Upper lobe of left lung (tissue), 4 donors: ENCODE data around the gene VSTM4.

Source experiments
- POLR2A ChIP-seq, 4 donors: fragments of 450-650 bp; IDR thresholded peaks; one replicate each; pipeline ENCODE4 v1.5.1; 2016 to 2017; ENCODE audit warnings: antibody characterized with exemption in 4 of 4, mild to moderate bottlenecking in 2 of 4
- TF ChIP-seq, protein P1 (sequence below), 6 experiments: fragments of 450-650 bp in 4 of 6; fragments of 200-600 bp in 2 of 6; sonication (generic) in 2 of 6; IDR thresholded peaks; one replicate each; pipeline ENCODE4 v1.5.1; 2016 to 2019; ENCODE audit warnings: antibody characterized with exemption in 6 of 6

DNA sequence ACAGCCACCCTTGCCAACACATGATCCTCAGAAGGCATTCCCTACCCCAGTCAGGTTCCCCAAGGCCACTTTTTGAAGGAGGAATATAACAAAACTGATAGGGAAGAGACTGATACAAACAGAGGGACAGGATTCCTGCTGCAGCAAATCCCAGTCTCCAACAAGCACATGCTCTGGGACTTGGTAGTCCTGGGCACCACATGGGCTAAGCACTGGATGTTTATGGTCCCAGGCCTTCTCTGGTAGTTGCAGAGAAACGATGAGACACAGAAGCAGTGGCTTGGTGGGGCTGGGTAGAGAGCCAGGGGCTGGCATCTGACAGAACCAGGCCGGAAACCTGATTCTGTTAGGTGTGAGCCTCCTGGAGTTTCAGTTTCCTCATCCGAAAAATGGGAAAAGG lies 3.2 kb downstream of the VSTM4 start:
- TF ChIP-seq, protein P1, sequence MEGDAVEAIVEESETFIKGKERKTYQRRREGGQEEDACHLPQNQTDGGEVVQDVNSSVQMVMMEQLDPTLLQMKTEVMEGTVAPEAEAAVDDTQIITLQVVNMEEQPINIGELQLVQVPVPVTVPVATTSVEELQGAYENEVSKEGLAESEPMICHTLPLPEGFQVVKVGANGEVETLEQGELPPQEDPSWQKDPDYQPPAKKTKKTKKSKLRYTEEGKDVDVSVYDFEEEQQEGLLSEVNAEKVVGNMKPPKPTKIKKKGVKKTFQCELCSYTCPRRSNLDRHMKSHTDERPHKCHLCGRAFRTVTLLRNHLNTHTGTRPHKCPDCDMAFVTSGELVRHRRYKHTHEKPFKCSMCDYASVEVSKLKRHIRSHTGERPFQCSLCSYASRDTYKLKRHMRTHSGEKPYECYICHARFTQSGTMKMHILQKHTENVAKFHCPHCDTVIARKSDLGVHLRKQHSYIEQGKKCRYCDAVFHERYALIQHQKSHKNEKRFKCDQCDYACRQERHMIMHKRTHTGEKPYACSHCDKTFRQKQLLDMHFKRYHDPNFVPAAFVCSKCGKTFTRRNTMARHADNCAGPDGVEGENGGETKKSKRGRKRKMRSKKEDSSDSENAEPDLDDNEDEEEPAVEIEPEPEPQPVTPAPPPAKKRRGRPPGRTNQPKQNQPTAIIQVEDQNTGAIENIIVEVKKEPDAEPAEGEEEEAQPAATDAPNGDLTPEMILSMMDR (IDR thresholded peaks at IDR 0.05), result no peak
- TF ChIP-seq POLR2A (IDR thresholded peaks at IDR 0.05), result no peak
